UCSD-AML1 (cell line): ENCODE data around the gene MAP3K2.

Experiments used
- DNase-seq: peaks from one replicate; lab custom pipeline; 2025; ENCODE audit not compliant: unreplicated experiment; lab: John Stamatoyannopoulos, UW

MAP3K2 gene

GRCh38 chr2:127387655-127388422, at the start of gene MAP3K2:
TSS of gene MAP3K2 (minus strand) at chr2:127387975. CDS start at chr2:127343129, 44,846 bp downstream.
- peak; percentile 97 for DNase-seq

- no peak for DNase-seq
These were observed 49.3 kb upstream of the MAP3K2 start for GRCh38 chr2:127437056-127437455.

GRCh38 chr2:127434515-127434914, 46.7 kb upstream of the MAP3K2 start:
- DNase-seq = no peak

GRCh38 chr2:127431408-127432023, 43.7 kb upstream of the MAP3K2 start:
- DNase-seq = no peak

GRCh38 chr2:127429844-127430425, 42.2 kb upstream of the MAP3K2 start:
- DNase-seq = no peak

- no peak for DNase-seq
These were observed 41.5 kb upstream of the MAP3K2 start for GRCh38 chr2:127429291-127429690.

- no peak for DNase-seq
These were observed 41.0 kb upstream of the MAP3K2 start for GRCh38 chr2:127428815-127429109.

GRCh38 chr2:127428057-127428814, 40.5 kb upstream of the MAP3K2 start:
- DNase-seq = no peak

- DNase-seq = no peak
These were observed 39.7 kb upstream of the MAP3K2 start for GRCh38 chr2:127427376-127428056.

- no peak for DNase-seq
These were observed 39.0 kb upstream of the MAP3K2 start for GRCh38 chr2:127426501-127427354.

GRCh38 chr2:127425540-127426490, 38.0 kb upstream of the MAP3K2 start:
- DNase-seq = no peak

GRCh38 chr2:127424598-127425520, 37.1 kb upstream of the MAP3K2 start:
- no peak for DNase-seq

- DNase-seq = no peak
These were observed 36.1 kb upstream of the MAP3K2 start for GRCh38 chr2:127423880-127424279.

GRCh38 chr2:127423478-127423843, 35.7 kb upstream of the MAP3K2 start:
- no peak for DNase-seq

GRCh38 chr2:127422559-127423477, 35.0 kb upstream of the MAP3K2 start:
- DNase-seq = peak; percentile 38

- DNase-seq = no peak
These were observed 34.2 kb upstream of the MAP3K2 start for GRCh38 chr2:127421871-127422558.
